Vagina (tissue), 2 donors: Measurements from ENCODE around the gene TMEM39B. TPM values are rescaled to one million over a fixed set of nuclear protein-coding genes. Genes with fewer than 3 reads are reported as not detected.
A peak's percentile ranks its signal among the peaks of the same experiment; 100 is the strongest.
"Not testable (repeated sequence)": the region's sequence is repeated elsewhere in the genome, so short reads cannot be mapped to it uniquely, and the experiment has no call there.

Experiments
- DNase-seq, 2 donors: peaks; one replicate each; pipeline ENCODE4 v3.0.0-alpha.2; 2017; ENCODE audit errors: extremely low spot score in 2 of 2
- H3K27ac ChIP-seq: fragments of 200-600 bp; sonication (generic); one replicate; pipeline ENCODE4 v1.5.1; 2019
- H3K27me3 ChIP-seq: fragments of 200-600 bp; sonication (generic); one replicate; pipeline ENCODE4 v1.5.1; 2019
- H3K36me3 ChIP-seq, 2 donors: fragments of 200-600 bp; sonication (generic); one replicate each; pipeline ENCODE4 v1.5.1; 2017 to 2019
- H3K4me1 ChIP-seq: fragments of 200-600 bp; sonication (generic); one replicate; pipeline ENCODE4 v1.5.1; 2019
- H3K4me3 ChIP-seq, 2 donors: fragments of 200-600 bp; sonication (generic); 1 replicate in 1 of 2; 2 replicates in 1 of 2; pipeline ENCODE4 v1.5.1; 2016 to 2019
- H3K9me3 ChIP-seq: fragments of 200-600 bp; sonication (generic); one replicate; pipeline ENCODE4 v1.5.1; 2019
- CTCF ChIP-seq, 3 experiments: fragments of 450-650 bp in 2 of 3; fragments of 200-600 bp in 1 of 3; sonication (generic) in 1 of 3; IDR thresholded peaks; one replicate each; pipeline ENCODE4 v1.5.1; 2017 to 2019; ENCODE audit warnings: antibody characterized with exemption in 3 of 3, mild to moderate bottlenecking in 2 of 3, moderate library complexity in 2 of 3
- POLR2A ChIP-seq, 2 donors: fragments of 450-650 bp; IDR thresholded peaks; one replicate each; pipeline ENCODE4 v1.6.1; 2017; ENCODE audit warnings: antibody characterized with exemption in 2 of 2, mild to moderate bottlenecking in 2 of 2, moderate library complexity in 2 of 2
- POLR2AphosphoS5 ChIP-seq, 2 donors: sonication (generic); formaldehyde crosslinking; IDR thresholded peaks; one replicate each; pipeline ENCODE4 v1.9.0; 2017; ENCODE audit warnings: antibody characterized with exemption in 2 of 2, mild to moderate bottlenecking in 2 of 2, low read depth in 1 of 2; ENCODE audit not compliant: insufficient read depth in 1 of 2
- intact Hi-C: fragments of 100-400 bp; cut with DNase I; formaldehyde crosslinking; loops from one replicate; pipeline ENCODE4 v1.15.1; 2023
- total RNA-seq: library from RNA; depleted of rRNA; stranded (reverse); fragments of >200 nt; gene quantifications from one replicate; pipeline ENCODE4 v1.2.3, GENCODE V29; 2016

TMEM39B gene
- total RNA-seq, 1 donor from 2014 or later = 8.3 TPM

DNA sequence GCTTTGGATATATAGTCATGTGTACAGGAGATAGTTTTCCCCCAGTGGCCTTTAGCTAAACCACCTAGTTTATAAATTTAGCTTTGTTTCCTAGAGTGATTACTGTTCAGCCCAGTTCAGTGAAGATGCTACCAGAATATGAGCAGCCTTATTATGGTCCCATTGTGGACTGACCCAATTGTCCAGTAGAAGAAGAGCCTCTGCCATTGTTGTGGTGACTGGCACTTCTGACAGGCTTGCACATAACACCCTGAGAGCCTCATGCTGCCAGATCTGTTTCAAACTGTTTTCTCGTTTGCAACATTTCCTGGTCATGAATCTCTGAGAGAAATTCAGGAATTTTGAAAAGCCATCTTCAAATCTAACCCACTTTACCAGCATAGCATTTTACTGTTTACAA is 55.7 kb downstream of the TMEM39B start:
- no peak overlapping the region for H3K4me3 ChIP-seq
- intact Hi-C loops = no loop called here
- H3K27ac ChIP-seq = no peak overlapping the region
- TF ChIP-seq CTCF (IDR thresholded peaks at IDR 0.05) (no peak), POLR2A (IDR thresholded peaks at IDR 0.05) (no peak), POLR2AphosphoS5 (IDR thresholded peaks at IDR 0.05; ENCODE audit: insufficient read depth in 1 of 2, low read depth in 1 of 2) (no peak)
- peaks cover 53% of the 10 kb centered on the region for H3K4me1 ChIP-seq
- H3K27me3 ChIP-seq = no peaks in the 10 kb centered on the region
- DNase-seq = no peak
- H3K9me3 ChIP-seq = no peaks in the 10 kb centered on the region
- no peaks in the 10 kb centered on the region for H3K36me3 ChIP-seq

DNA sequence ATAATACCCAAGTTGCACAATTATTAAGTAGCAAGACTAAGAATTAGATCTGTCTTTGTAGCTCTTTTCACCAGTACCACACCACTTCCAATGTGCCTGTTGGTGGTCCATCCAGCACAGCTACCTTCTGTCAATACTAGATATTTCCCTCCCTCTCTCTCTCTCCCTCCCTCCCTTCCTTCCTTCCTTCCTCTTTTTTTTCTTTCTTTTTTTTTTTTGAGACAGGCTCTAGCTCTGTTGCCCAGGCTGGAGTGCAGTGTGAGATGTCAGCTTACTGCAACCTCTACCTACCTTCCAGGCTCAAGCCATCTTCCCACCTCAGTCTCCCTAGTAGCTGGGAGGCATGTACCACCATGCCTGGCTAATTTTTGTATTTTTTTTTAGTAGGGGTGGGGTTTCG is 56.2 kb downstream of the TMEM39B start:
- Histone ChIP-seq H3K36me3 (no peaks in the 10 kb centered on the region), H3K4me3 (no peak overlapping the region), H3K27me3 (no peaks in the 10 kb centered on the region), H3K27ac (no peak overlapping the region), H3K9me3 (no peaks in the 10 kb centered on the region), H3K4me1 (peaks cover 56% of the 10 kb centered on the region)
- no peak for DNase-seq
- TF ChIP-seq POLR2AphosphoS5 (IDR thresholded peaks at IDR 0.05; ENCODE audit: insufficient read depth in 1 of 2, low read depth in 1 of 2) (no peak), CTCF (IDR thresholded peaks at IDR 0.05) (no peak), POLR2A (IDR thresholded peaks at IDR 0.05) (no peak)
- intact Hi-C loops = no loop called here

GRCh38 chr1:32133950-32134280 is 61.2 kb downstream of the TMEM39B start:
- H3K4me3 ChIP-seq, H3K27me3 ChIP-seq, H3K9me3 ChIP-seq, H3K36me3 ChIP-seq, DNase-seq, intact Hi-C loops: not testable (repeated sequence)
- Histone ChIP-seq H3K4me1 (peaks cover 47% of the 10 kb centered on the region), H3K27ac (peak overlapping the region; percentile 16)

DNA sequence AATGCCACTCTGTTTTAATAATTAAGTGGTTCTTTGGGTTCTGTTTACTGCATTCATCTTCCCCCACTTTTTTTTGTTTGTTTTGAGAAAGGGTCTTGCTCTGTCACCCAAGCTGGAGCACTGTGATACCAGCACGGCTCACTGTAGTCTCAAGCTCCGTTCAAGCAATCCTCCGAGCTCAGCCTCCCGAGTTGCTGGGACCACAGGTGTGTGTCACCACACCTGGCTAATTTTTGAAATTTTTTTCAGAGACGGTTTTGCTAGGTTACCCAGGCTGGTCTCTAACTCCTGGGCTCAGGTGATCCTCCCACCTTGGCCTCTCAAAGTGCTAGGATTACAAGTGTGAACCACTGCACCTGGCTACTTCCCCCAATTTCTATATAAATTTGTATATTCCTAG is 64.4 kb downstream of the TMEM39B start:
- no peak for TF ChIP-seq CTCF (IDR thresholded peaks at IDR 0.05)
- no peaks in the 10 kb centered on the region for H3K36me3 ChIP-seq
- H3K27ac ChIP-seq = no peak overlapping the region
- H3K4me3 ChIP-seq = no peak overlapping the region
- no peaks in the 10 kb centered on the region for H3K9me3 ChIP-seq
- no peaks in the 10 kb centered on the region for H3K27me3 ChIP-seq
- DNase-seq = no peak
- intact Hi-C loops = no loop called here
- H3K4me1 ChIP-seq = peaks cover 43% of the 10 kb centered on the region

- Histone ChIP-seq H3K4me3 (no peak overlapping the region), H3K36me3 (no peaks in the 10 kb centered on the region), H3K4me1 (peaks cover 36% of the 10 kb centered on the region), H3K27me3 (no peaks in the 10 kb centered on the region), H3K27ac (no peak overlapping the region), H3K9me3 (no peaks in the 10 kb centered on the region)
- TF ChIP-seq POLR2AphosphoS5 (IDR thresholded peaks at IDR 0.05; ENCODE audit: insufficient read depth in 1 of 2, low read depth in 1 of 2) (no peak), CTCF (IDR thresholded peaks at IDR 0.05) (no peak), POLR2A (IDR thresholded peaks at IDR 0.05) (no peak)
- no peak for DNase-seq
- intact Hi-C loops = no loop called here
Observed at GRCh38 chr1:32138965-32139364, 66.2 kb downstream of the TMEM39B start.
